DND-41 (cell line): ENCODE measurements around the gene NMUR2.

Source experiments
- ATAC-seq: fragments of 200-7000 bp; cut with Tn5 transposase; 3 replicates; pipeline ENCODE4 v1.9.1; 2021; ENCODE audit warnings: low read depth; ENCODE audit not compliant: insufficient read depth
- DNase-seq: peaks from one replicate; pipeline ENCODE4 v3.0.0-alpha.2; 2020
- H2AFZ ChIP-seq: 2 replicates; pipeline ENCODE4 v1.6.0; 2012; ENCODE audit warnings: low read depth, low read length
- H3K27ac ChIP-seq: 2 replicates; pipeline ENCODE4 v1.5.1; 2012; ENCODE audit warnings: low read length, inconsistent platforms
- H3K27me3 ChIP-seq: fragments of 200-600 bp; sonication (generic); 2 replicates; pipeline ENCODE4 v1.6.0; 2012; ENCODE audit warnings: low read length, mild to moderate bottlenecking, inconsistent platforms; ENCODE audit not compliant: insufficient read depth, poor library complexity
- H3K36me3 ChIP-seq: 2 replicates; pipeline ENCODE4 v1.5.1; 2012; ENCODE audit warnings: low read length, inconsistent platforms; ENCODE audit not compliant: insufficient read depth
- H3K4me1 ChIP-seq: 2 replicates; pipeline ENCODE4 v1.5.1; 2012; ENCODE audit warnings: mild to moderate bottlenecking, low read length; ENCODE audit not compliant: insufficient read depth
- H3K4me2 ChIP-seq: 2 replicates; pipeline ENCODE4 v1.6.0; 2012; ENCODE audit warnings: mild to moderate bottlenecking, moderate library complexity, low read length, inconsistent platforms; ENCODE audit not compliant: insufficient read depth
- H3K4me3 ChIP-seq, 2 experiments: fragments of 200-600 bp in 1 of 2; shearing (Covaris generic) in 1 of 2; 2 replicates each; pipeline ENCODE4 v1.5.1; 2012 to 2016; ENCODE audit warnings: inconsistent platforms in 2 of 2, low read length in 2 of 2, mild to moderate bottlenecking in 2 of 2, low read depth in 1 of 2, moderate library complexity in 1 of 2
- H3K79me2 ChIP-seq: 2 replicates; pipeline ENCODE4 v1.6.0; 2012; ENCODE audit warnings: low read length, inconsistent platforms; ENCODE audit not compliant: insufficient read depth
- H3K9ac ChIP-seq: 2 replicates; pipeline ENCODE4 v1.6.0; 2012; ENCODE audit warnings: low read depth, mild to moderate bottlenecking, inconsistent platforms, low read length, moderate library complexity
- H3K9me3 ChIP-seq: 2 replicates; pipeline ENCODE4 v1.5.1; 2012; ENCODE audit warnings: low read length, moderate library complexity, mild to moderate bottlenecking, inconsistent platforms; ENCODE audit not compliant: insufficient read depth, severe bottlenecking
- H4K20me1 ChIP-seq: 2 replicates; pipeline ENCODE4 v1.6.0; 2012; ENCODE audit warnings: low read length; ENCODE audit not compliant: insufficient read depth
- EZH2 ChIP-seq: IDR thresholded peaks from 3 replicates; pipeline ENCODE4 v1.6.1; 2012; ENCODE audit warnings: borderline replicate concordance, low read depth, mild to moderate bottlenecking, moderate library complexity, low read length, inconsistent platforms; ENCODE audit not compliant: severe bottlenecking
- TF ChIP-seq, protein P1 (sequence below): IDR thresholded peaks from 2 replicates; pipeline ENCODE4 v1.5.1; 2012; ENCODE audit warnings: borderline replicate concordance, low read length, moderate library complexity, mild to moderate bottlenecking; ENCODE audit not compliant: poor library complexity, severe bottlenecking; ENCODE audit errors: extremely low read depth

Gene NMUR2

GRCh38 chr5:152406082-152406481 is 1.0 kb upstream of the NMUR2 start:
- H3K9ac ChIP-seq, result no peak overlapping the region
- no peak overlapping the region for H3K4me3 ChIP-seq
- no peaks in the 10 kb centered on the region for H4K20me1 ChIP-seq
- no peak overlapping the region for H3K27ac ChIP-seq
- ATAC-seq (no peak), DNase-seq (no peak)
- H3K27me3 ChIP-seq, result no peaks in the 10 kb centered on the region
- TF ChIP-seq, protein P1, sequence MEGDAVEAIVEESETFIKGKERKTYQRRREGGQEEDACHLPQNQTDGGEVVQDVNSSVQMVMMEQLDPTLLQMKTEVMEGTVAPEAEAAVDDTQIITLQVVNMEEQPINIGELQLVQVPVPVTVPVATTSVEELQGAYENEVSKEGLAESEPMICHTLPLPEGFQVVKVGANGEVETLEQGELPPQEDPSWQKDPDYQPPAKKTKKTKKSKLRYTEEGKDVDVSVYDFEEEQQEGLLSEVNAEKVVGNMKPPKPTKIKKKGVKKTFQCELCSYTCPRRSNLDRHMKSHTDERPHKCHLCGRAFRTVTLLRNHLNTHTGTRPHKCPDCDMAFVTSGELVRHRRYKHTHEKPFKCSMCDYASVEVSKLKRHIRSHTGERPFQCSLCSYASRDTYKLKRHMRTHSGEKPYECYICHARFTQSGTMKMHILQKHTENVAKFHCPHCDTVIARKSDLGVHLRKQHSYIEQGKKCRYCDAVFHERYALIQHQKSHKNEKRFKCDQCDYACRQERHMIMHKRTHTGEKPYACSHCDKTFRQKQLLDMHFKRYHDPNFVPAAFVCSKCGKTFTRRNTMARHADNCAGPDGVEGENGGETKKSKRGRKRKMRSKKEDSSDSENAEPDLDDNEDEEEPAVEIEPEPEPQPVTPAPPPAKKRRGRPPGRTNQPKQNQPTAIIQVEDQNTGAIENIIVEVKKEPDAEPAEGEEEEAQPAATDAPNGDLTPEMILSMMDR, result no peak
- TF ChIP-seq EZH2, result no peak
- H3K4me2 ChIP-seq, result no peak overlapping the region
- no peaks in the 10 kb centered on the region for H3K9me3 ChIP-seq
- H2AFZ ChIP-seq, result no peak overlapping the region
- H3K36me3 ChIP-seq, result no peaks in the 10 kb centered on the region
- H3K79me2 ChIP-seq, result no peaks in the 10 kb centered on the region
- no peaks in the 10 kb centered on the region for H3K4me1 ChIP-seq

- Histone ChIP-seq H3K79me2 (no peaks in the 10 kb centered on the region), H3K36me3 (no peaks in the 10 kb centered on the region), H4K20me1 (no peaks in the 10 kb centered on the region), H3K9me3 (no peaks in the 10 kb centered on the region), H3K4me2 (no peak overlapping the region), H3K27me3 (no peaks in the 10 kb centered on the region), H3K27ac (no peak overlapping the region), H3K9ac (no peak overlapping the region), H2AFZ (no peak overlapping the region), H3K4me1 (no peaks in the 10 kb centered on the region), H3K4me3 (no peak overlapping the region)
- TF ChIP-seq EZH2, result no peak
- TF ChIP-seq, protein P1, result no peak
- DNase-seq (no peak), ATAC-seq (no peak)
Observed at GRCh38 chr5:152404494-152404893, 585 bp downstream of the NMUR2 start.

DNA sequence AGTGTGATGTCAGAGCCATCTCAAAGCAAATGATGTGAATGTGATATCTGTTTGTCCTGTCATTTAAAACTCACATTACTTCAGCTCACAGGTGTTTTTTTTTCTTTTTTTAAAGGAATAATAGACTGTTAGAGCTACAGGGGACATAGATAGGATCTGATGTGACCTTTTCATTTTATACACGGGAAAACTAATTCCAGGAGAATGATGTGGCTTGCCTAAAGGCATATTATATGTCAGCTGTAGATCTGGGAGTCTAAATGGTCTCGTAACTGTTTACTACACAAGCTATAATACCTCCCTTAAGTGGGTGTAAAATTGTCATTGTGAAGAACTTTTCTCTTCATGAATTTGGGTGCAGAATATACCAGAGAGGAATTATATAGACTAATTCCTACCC is 2.0 kb downstream of the NMUR2 start:
- no peaks in the 10 kb centered on the region for H3K4me1 ChIP-seq
- no peak for ATAC-seq
- no peak for TF ChIP-seq EZH2
- TF ChIP-seq, protein P1, result no peak
- no peak overlapping the region for H2AFZ ChIP-seq
- H3K4me2 ChIP-seq, result no peak overlapping the region
- H3K27ac ChIP-seq, result no peak overlapping the region
- no peaks in the 10 kb centered on the region for H3K27me3 ChIP-seq
- H4K20me1 ChIP-seq, result no peaks in the 10 kb centered on the region
- H3K36me3 ChIP-seq, result no peaks in the 10 kb centered on the region
- H3K9me3 ChIP-seq, result no peaks in the 10 kb centered on the region
- no peak overlapping the region for H3K9ac ChIP-seq
- DNase-seq, result no peak
- H3K79me2 ChIP-seq, result no peaks in the 10 kb centered on the region
- no peak overlapping the region for H3K4me3 ChIP-seq

- no peaks in the 10 kb centered on the region for H3K9me3 ChIP-seq
- no peaks in the 10 kb centered on the region for H3K36me3 ChIP-seq
- H3K79me2 ChIP-seq, result no peaks in the 10 kb centered on the region
- no peaks in the 10 kb centered on the region for H3K4me1 ChIP-seq
- no peak for TF ChIP-seq EZH2
- TF ChIP-seq, protein P1, result no peak
- no peaks in the 10 kb centered on the region for H3K27me3 ChIP-seq
- no peak overlapping the region for H3K27ac ChIP-seq
- H2AFZ ChIP-seq, result no peak overlapping the region
- H3K4me3 ChIP-seq, result no peak overlapping the region
- H3K9ac ChIP-seq, result no peak overlapping the region
- no peak overlapping the region for H3K4me2 ChIP-seq
- DNase-seq (no peak), ATAC-seq (no peak)
- no peaks in the 10 kb centered on the region for H4K20me1 ChIP-seq
Observed at GRCh38 chr5:152400846-152401245, 4.2 kb downstream of the NMUR2 start.
